SU-DHL-6 (cell line): ENCODE data around the gene CNFN.

Experiments used
- H2AFZ ChIP-seq: fragments of 200-600 bp; sonication (generic); 2 replicates; pipeline ENCODE4 v1.6.1; 2014; ENCODE audit warnings: low read depth, mild to moderate bottlenecking, moderate library complexity, mixed read lengths, antibody characterized with exemption, low read length; ENCODE audit not compliant: severe bottlenecking
- H3F3A ChIP-seq: fragments of 200-600 bp; shearing (Covaris generic); 2 replicates; pipeline ENCODE4 v1.6.0; 2016; ENCODE audit warnings: antibody characterized with exemption, mild to moderate bottlenecking; ENCODE audit not compliant: insufficient read depth
- H3K27ac ChIP-seq: fragments of 200-600 bp; sonication (generic); 2 replicates; pipeline ENCODE4 v1.5.1; 2016; ENCODE audit warnings: low read depth, mild to moderate bottlenecking, low read length, moderate library complexity, mixed read lengths
- H3K27me3 ChIP-seq: fragments of 200-600 bp; sonication (generic), shearing (Covaris generic); 2 replicates; pipeline ENCODE4 v1.6.0; 2014; ENCODE audit warnings: mild to moderate bottlenecking, low read length
- H3K36me3 ChIP-seq: fragments of 200-600 bp; sonication (generic); 2 replicates; pipeline ENCODE4 v1.6.1; 2014; ENCODE audit warnings: mild to moderate bottlenecking, low read length, mixed read lengths
- H3K4me2 ChIP-seq: fragments of 300-600, 200-600 bp; shearing (Covaris generic), sonication (generic); 2 replicates; pipeline ENCODE4 v1.6.0; 2014; ENCODE audit warnings: low read length, low read depth, mild to moderate bottlenecking; ENCODE audit not compliant: poor library complexity, severe bottlenecking
- H3K4me3 ChIP-seq: fragments of 200-600 bp; sonication (generic); 2 replicates; pipeline ENCODE4 v1.5.1; 2014; ENCODE audit warnings: antibody characterized with exemption, low read length, mild to moderate bottlenecking, mixed read lengths; ENCODE audit not compliant: insufficient read depth, poor library complexity, severe bottlenecking
- H3K79me2 ChIP-seq: fragments of 200-600 bp; sonication (generic); 2 replicates; pipeline ENCODE4 v1.6.1; 2014; ENCODE audit warnings: mild to moderate bottlenecking, low read length, moderate library complexity; ENCODE audit not compliant: insufficient read depth
- H3K9ac ChIP-seq: fragments of 200-600 bp; sonication (generic); 2 replicates; pipeline ENCODE4 v1.7.0; 2014; ENCODE audit warnings: mild to moderate bottlenecking, low read length
- H3K9me2 ChIP-seq: fragments of 200-600 bp; sonication (generic); replicated peaks from 2 replicates; pipeline ENCODE4 v1.6.1; 2014; ENCODE audit warnings: low read length; ENCODE audit not compliant: insufficient read depth
- H3K9me3 ChIP-seq: fragments of 200-600 bp; sonication (generic); 2 replicates; pipeline ENCODE4 v1.6.1; 2014; ENCODE audit warnings: low read length, mixed read lengths; ENCODE audit not compliant: insufficient read depth
- H4K20me1 ChIP-seq: fragments of 200-600 bp; sonication (generic); 2 replicates; pipeline ENCODE4 v1.6.1; 2014; ENCODE audit warnings: low read depth, mild to moderate bottlenecking, antibody characterized with exemption, low read length, moderate library complexity, mixed read lengths
- CTCF ChIP-seq: fragments of 200-600 bp; sonication (generic); IDR thresholded peaks from one replicate; pipeline ENCODE4 v1.5.1; 2017; ENCODE audit warnings: antibody characterized with exemption, mild to moderate bottlenecking, low read length, moderate library complexity; ENCODE audit not compliant: insufficient read depth, poor library complexity, severe bottlenecking
- EZH2phosphoT487 ChIP-seq: fragments of 200-600 bp; sonication (generic), shearing (Covaris generic); conservative IDR thresholded peaks from 2 replicates; pipeline ENCODE4 v1.6.1; 2018; ENCODE audit warnings: mild to moderate bottlenecking, antibody characterized with exemption, low read length, moderate library complexity, mixed read lengths

Gene CNFN

DNA sequence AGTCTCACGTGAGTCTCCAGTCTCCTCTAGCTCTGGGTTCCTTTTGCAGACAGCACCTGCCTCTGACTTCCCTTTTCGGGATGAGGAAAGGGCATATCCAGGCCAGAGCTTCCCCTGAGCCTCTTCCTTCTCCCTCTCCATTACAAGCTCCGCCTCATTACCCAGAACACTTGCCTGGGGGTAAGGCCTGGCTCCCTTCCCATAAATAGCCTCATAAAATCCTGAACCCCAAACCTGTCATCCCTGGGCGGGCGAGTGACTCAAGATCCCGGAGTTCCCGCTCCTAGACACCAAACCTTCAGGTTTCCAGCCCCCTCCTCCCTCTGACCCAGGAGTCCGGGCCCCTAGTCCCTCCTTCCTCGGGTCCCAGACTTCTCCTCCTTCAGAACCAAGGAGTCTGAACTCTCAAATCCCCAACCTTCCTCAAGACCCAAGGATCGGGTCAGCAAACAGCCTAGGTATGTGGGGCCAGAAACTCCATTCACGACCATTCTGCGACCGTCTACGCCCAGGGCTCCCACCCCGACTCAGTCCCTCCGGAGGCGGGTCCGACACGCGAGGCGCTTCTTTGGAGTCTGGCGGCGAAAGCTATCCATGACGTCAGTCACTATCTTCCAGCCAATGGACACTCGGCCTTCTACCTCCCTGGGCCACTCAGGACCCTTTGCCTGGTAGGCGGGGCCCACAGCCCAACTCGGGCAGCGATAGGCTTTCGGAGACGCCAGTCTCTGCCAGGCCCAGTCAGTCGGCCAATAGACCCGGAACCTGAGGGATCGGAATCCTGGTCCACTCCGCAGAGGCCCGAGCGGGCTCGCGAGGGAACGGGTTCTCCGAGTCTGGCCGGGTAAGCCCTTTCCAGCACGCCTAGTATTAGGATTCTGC lies 6.5 kb upstream of the CNFN start:
- Histone ChIP-seq H2AFZ (peak overlapping the region; percentile 87), H3K9ac (peak overlapping the region; percentile 73), H3K4me3 (peak overlapping the region; percentile 83), H3K79me2 (0 out of 2 replicates have a peak, but pooled peaks cover 7% of the 10 kb centered on the region), H3K9me3 (no peaks in the 10 kb centered on the region), H3K9me2 (no peaks in the 10 kb centered on the region), H3K27me3 (no peaks in the 10 kb centered on the region), H3K27ac (no peak overlapping the region), H3K36me3 (no peaks in the 10 kb centered on the region), H3K4me2 (peak overlapping the region; percentile 85), H3F3A (peaks cover 11% of the 10 kb centered on the region), H4K20me1 (no peaks in the 10 kb centered on the region)
- TF ChIP-seq EZH2phosphoT487 (no peak), CTCF (no peak)

- Histone ChIP-seq H3F3A (peaks cover 11% of the 10 kb centered on the region), H3K4me2 (no peak overlapping the region)
Measured at GRCh38 chr19:42394751-42395150, 4.7 kb upstream of the CNFN start.

DNA sequence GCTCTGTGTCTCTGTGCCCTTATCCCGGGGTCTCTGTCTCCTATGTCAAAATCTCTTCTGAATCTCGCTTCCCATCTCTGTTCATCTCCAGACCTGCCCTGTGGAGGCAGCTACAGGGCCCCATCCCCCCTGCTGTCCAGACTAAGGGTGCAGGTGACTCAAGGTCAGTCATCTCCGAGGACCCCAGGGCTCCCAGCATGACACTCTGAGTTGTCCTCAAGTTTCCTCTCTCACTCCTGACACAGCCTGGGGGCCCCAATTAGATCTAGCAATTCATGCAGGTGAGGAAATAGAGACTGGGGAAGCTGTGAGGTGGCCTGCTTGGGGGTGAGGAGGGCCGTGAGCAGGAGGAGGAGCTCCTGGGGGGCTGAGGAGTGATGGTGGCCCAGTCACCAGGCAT lies 2.1 kb upstream of the CNFN start:
- no peaks in the 10 kb centered on the region for H3K79me2 ChIP-seq
- H3K27ac ChIP-seq: no peak overlapping the region
- no peaks in the 10 kb centered on the region for H3K36me3 ChIP-seq
- no peaks in the 10 kb centered on the region for H3K9me3 ChIP-seq
- H3F3A ChIP-seq: peaks cover 7% of the 10 kb centered on the region
- H3K27me3 ChIP-seq: no peaks in the 10 kb centered on the region
- H2AFZ ChIP-seq: no peak overlapping the region
- no peak overlapping the region for H3K9ac ChIP-seq
- H4K20me1 ChIP-seq: no peaks in the 10 kb centered on the region
- H3K9me2 ChIP-seq: no peaks in the 10 kb centered on the region
- no peak overlapping the region for H3K4me3 ChIP-seq
- no peak for TF ChIP-seq EZH2phosphoT487
- TF ChIP-seq CTCF: no peak
- no peak overlapping the region for H3K4me2 ChIP-seq

More at GRCh38 chr19:42394751-42395150, 4.7 kb upstream of the CNFN start:
- Histone ChIP-seq H3K36me3 (no peaks in the 10 kb centered on the region), H3K9me2 (no peaks in the 10 kb centered on the region), H3K9me3 (no peaks in the 10 kb centered on the region), H3K4me3 (no peak overlapping the region), H3K9ac (no peak overlapping the region), H4K20me1 (no peaks in the 10 kb centered on the region), H2AFZ (no peak overlapping the region), H3K27ac (no peak overlapping the region), H3K79me2 (0 out of 2 replicates have a peak, but pooled peaks cover 7% of the 10 kb centered on the region), H3K27me3 (no peaks in the 10 kb centered on the region)
- TF ChIP-seq EZH2phosphoT487: no peak
- TF ChIP-seq CTCF: no peak
